RWPE2 (cell line): ENCODE data around the gene FREM3.

Experiments
- ATAC-seq: fragments of 200-7000 bp; cut with Tn5 transposase; 3 replicates; pipeline ENCODE4 v1.9.1; 2021; ENCODE audit warnings: low read depth
- DNase-seq: peaks from one replicate; pipeline ENCODE4 v3.0.0-alpha.2; 2020; ENCODE audit warnings: low spot score
- H3K27ac ChIP-seq: fragments of 450-650 bp; 2 replicates; pipeline ENCODE4 v1.5.1; 2017; ENCODE audit warnings: mild to moderate bottlenecking; ENCODE audit not compliant: poor library complexity, severe bottlenecking
- H3K27me3 ChIP-seq: fragments of 250-450 bp; sonication (Bioruptor Pico); 2 replicates; pipeline ENCODE4 v1.5.1; 2021; ENCODE audit warnings: mild to moderate bottlenecking, moderate library complexity; ENCODE audit not compliant: insufficient read depth, poor library complexity, severe bottlenecking
- H3K36me3 ChIP-seq: fragments of 250-450 bp; sonication (Bioruptor Pico); 2 replicates; pipeline ENCODE4 v1.5.1; 2020; ENCODE audit warnings: low read depth, mild to moderate bottlenecking, moderate library complexity
- H3K4me1 ChIP-seq: fragments of 250-450 bp; sonication (Bioruptor Pico); 2 replicates; pipeline ENCODE4 v1.5.1; 2021; ENCODE audit warnings: mild to moderate bottlenecking, moderate library complexity; ENCODE audit not compliant: insufficient read depth, poor library complexity, severe bottlenecking
- H3K4me3 ChIP-seq: fragments of 250-450 bp; sonication (Bioruptor Pico); 2 replicates; pipeline ENCODE4 v1.5.1; 2021; ENCODE audit warnings: mild to moderate bottlenecking, moderate library complexity; ENCODE audit not compliant: severe bottlenecking
- H3K9me3 ChIP-seq: fragments of 250-450 bp; sonication (Bioruptor Pico); 2 replicates; pipeline ENCODE4 v1.5.1; 2021; ENCODE audit warnings: mild to moderate bottlenecking, moderate library complexity; ENCODE audit not compliant: severe bottlenecking
- CTCF ChIP-seq: fragments of 450-650 bp; IDR thresholded peaks from one replicate; pipeline ENCODE4 v1.5.1; 2017; ENCODE audit warnings: mild to moderate bottlenecking, moderate library complexity; ENCODE audit not compliant: poor library complexity, severe bottlenecking

FREM3 gene

GRCh38 chr4:143581331-143581946, 119.0 kb downstream of the FREM3 start:
- H3K9me3 ChIP-seq = no peaks in the 10 kb centered on the region
- no peak overlapping the region for H3K4me3 ChIP-seq
- H3K27ac ChIP-seq = no peak overlapping the region
- no peaks in the 10 kb centered on the region for H3K36me3 ChIP-seq
- no peak for ATAC-seq
- DNase-seq = no peak
- no peaks in the 10 kb centered on the region for H3K27me3 ChIP-seq
- no peak for TF ChIP-seq CTCF
- H3K4me1 ChIP-seq = no peaks in the 10 kb centered on the region

GRCh38 chr4:143575331-143575730, 125.1 kb downstream of the FREM3 start:
- no peak overlapping the region for H3K27ac ChIP-seq
- no peak overlapping the region for H3K4me3 ChIP-seq
- H3K36me3 ChIP-seq = no peaks in the 10 kb centered on the region
- no peaks in the 10 kb centered on the region for H3K9me3 ChIP-seq
- H3K4me1 ChIP-seq = no peaks in the 10 kb centered on the region
- no peaks in the 10 kb centered on the region for H3K27me3 ChIP-seq
- TF ChIP-seq CTCF = no peak
- DNase-seq = no peak
- ATAC-seq = no peak

GRCh38 chr4:143564472-143564871, 136.0 kb downstream of the FREM3 start:
- Histone ChIP-seq H3K9me3 (no peaks in the 10 kb centered on the region), H3K27ac (no peak overlapping the region), H3K36me3 (no peaks in the 10 kb centered on the region), H3K27me3 (no peaks in the 10 kb centered on the region), H3K4me1 (peaks cover 5% of the 10 kb centered on the region), H3K4me3 (no peak overlapping the region)
- no peak for ATAC-seq
- DNase-seq = no peak
- no peak for TF ChIP-seq CTCF

- ATAC-seq (no peak; the same call in 2 of the 3 replicates), DNase-seq (no peak)
- TF ChIP-seq CTCF = no peak
- Histone ChIP-seq H3K4me3 (peak overlapping the region; percentile 50), H3K27me3 (no peaks in the 10 kb centered on the region), H3K4me1 (peaks cover 5% of the 10 kb centered on the region), H3K36me3 (peaks cover 2% of the 10 kb centered on the region; the same call in 1 of the 2 replicates), H3K27ac (no peak overlapping the region), H3K9me3 (no peaks in the 10 kb centered on the region)
Measured at GRCh38 chr4:143559757-143560147, 140.7 kb downstream of the FREM3 start.

- Histone ChIP-seq H3K27me3 (no peaks in the 10 kb centered on the region), H3K4me1 (peaks cover 5% of the 10 kb centered on the region), H3K27ac (peak overlapping the region; percentile 11), H3K36me3 (peaks cover 9% of the 10 kb centered on the region), H3K9me3 (no peaks in the 10 kb centered on the region), H3K4me3 (peak overlapping the region; percentile 50)
- ATAC-seq = peak; percentile 92
- DNase-seq = peak; percentile 85
- TF ChIP-seq CTCF = peak; percentile 94
Measured at GRCh38 chr4:143558823-143559756, 141.4 kb downstream of the FREM3 start.
